NCI-H1417 treated with DMSO at 0.1 percent for 48 hours (cell line): Measurements from ENCODE around the gene DDO.

Experiments
- DNase-seq: peaks from one replicate; lab custom pipeline; 2025; lab: John Stamatoyannopoulos, UW

Gene DDO

DNA sequence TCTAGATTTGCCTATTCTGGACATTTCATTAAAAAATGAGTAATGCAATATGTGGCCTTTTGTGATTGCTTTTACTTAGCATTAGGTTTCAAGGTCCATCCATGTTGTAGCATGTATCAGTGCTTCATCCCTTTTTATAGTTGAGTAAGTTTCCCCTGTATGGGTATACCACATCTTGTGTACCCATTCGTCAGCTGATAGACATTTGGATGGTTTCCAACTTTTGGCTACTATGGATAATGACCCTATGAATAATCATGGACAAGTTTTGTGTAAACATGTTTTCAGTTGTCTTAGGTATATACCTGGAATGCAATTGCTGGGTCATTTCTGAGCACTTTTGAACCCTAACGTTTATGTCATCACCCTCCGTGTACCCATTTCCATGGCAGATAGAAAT lies 72.6 kb downstream of the DDO start:
- DNase-seq: no peak
